ENCODE results near the gene MED12L. TPM values are rescaled to one million over a fixed set of nuclear protein-coding genes. Genes with fewer than 3 reads are reported as not detected.

MED12L gene
- under 0.01 and 0.11 TPM in 2 replicates for total RNA-seq

GRCh38 chr3:151085227-151085888 is at the start of gene MED12L:
Gene MED12L (plus strand): TSS chr3:151085664. CDS start chr3:151086927, 1,263 bp downstream.

GRCh38 chr3:151203051-151203420 is 117.6 kb downstream of the MED12L start, which contains the start of gene GPR171:
Gene GPR171 (minus strand): TSS chr3:151203216. CDS start chr3:151199386, 3,830 bp downstream.

GRCh38 chr3:151278230-151278629 is 192.8 kb downstream of the MED12L start, which contains the start of gene P2RY14:
Gene P2RY14 (minus strand): TSS chr3:151278542. CDS start chr3:151214316, 64,226 bp downstream.

GRCh38 chr3:151316267-151316991 is 231.0 kb downstream of the MED12L start, which contains the start of gene GPR87:
Gene GPR87 (minus strand): TSS chr3:151316820. CDS start chr3:151300100, 16,720 bp downstream.

GRCh38 chr3:151329363-151329762 is 243.9 kb downstream of the MED12L start, which contains the start of gene P2RY13:
Gene P2RY13 (minus strand): TSS chr3:151329549. CDS start chr3:151329528, 21 bp downstream.

GRCh38 chr3:151384741-151385174 is 299.3 kb downstream of the MED12L start, which contains the start of gene P2RY12:
Gene P2RY12 (minus strand): TSS chr3:151384753. CDS start chr3:151338845, 45,908 bp downstream.

GRCh38 chr3:151460774-151461450 is 375.4 kb downstream of the MED12L start, which contains the start of gene IGSF10:
Gene IGSF10 (minus strand): TSS chr3:151461061. CDS start chr3:151458709, 2,352 bp downstream.

Small RNA genes lying within 50 kb of the gene (small RNA-seq; reads per million reads assigned to genes)
- gene RNA5SP145: 0.12 reads per million

Other genes starting within 250 kb of the MED12L start
- not detected in 2 replicates for gene MINDY4B, start 180.2 kb upstream of the MED12L start, total RNA-seq
- not detected in 2 replicates for gene CLRN1, start 112.9 kb upstream of the MED12L start, total RNA-seq
- not detected in 2 replicates for gene GPR171, start 117.6 kb downstream of the MED12L start, total RNA-seq
- not detected in 2 replicates for gene P2RY14, start 192.9 kb downstream of the MED12L start, total RNA-seq
- gene GPR87, start 231.2 kb downstream of the MED12L start, total RNA-seq: 8.2 and 27.1 TPM in 2 replicates
- not detected in 2 replicates for gene P2RY13, start 243.9 kb downstream of the MED12L start, total RNA-seq